CD4-positive, alpha-beta T cell treated with Interleukin-4 for 4 hours (primary cell): ENCODE measurements around the gene PKM.

ENCODE experiments used
- DNase-seq: peaks from one replicate; pipeline ENCODE4 v3.0.0-alpha.2; 2020

The PKM gene

GRCh38 chr15:72153269-72154000 is 77.6 kb downstream of the PKM start:
- DNase-seq = no peak
